Measurements from ENCODE around the gene HM13.
A peak's percentile ranks its signal among the peaks of the same experiment; 100 is the strongest.
"Not testable (repeated sequence)": the region's sequence is repeated elsewhere in the genome, so short reads cannot be mapped to it uniquely, and the experiment has no call there.

The HM13 gene, protein sequence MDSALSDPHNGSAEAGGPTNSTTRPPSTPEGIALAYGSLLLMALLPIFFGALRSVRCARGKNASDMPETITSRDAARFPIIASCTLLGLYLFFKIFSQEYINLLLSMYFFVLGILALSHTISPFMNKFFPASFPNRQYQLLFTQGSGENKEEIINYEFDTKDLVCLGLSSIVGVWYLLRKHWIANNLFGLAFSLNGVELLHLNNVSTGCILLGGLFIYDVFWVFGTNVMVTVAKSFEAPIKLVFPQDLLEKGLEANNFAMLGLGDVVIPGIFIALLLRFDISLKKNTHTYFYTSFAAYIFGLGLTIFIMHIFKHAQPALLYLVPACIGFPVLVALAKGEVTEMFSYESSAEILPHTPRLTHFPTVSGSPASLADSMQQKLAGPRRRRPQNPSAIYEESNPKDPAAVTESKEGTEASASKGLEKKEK

DNA sequence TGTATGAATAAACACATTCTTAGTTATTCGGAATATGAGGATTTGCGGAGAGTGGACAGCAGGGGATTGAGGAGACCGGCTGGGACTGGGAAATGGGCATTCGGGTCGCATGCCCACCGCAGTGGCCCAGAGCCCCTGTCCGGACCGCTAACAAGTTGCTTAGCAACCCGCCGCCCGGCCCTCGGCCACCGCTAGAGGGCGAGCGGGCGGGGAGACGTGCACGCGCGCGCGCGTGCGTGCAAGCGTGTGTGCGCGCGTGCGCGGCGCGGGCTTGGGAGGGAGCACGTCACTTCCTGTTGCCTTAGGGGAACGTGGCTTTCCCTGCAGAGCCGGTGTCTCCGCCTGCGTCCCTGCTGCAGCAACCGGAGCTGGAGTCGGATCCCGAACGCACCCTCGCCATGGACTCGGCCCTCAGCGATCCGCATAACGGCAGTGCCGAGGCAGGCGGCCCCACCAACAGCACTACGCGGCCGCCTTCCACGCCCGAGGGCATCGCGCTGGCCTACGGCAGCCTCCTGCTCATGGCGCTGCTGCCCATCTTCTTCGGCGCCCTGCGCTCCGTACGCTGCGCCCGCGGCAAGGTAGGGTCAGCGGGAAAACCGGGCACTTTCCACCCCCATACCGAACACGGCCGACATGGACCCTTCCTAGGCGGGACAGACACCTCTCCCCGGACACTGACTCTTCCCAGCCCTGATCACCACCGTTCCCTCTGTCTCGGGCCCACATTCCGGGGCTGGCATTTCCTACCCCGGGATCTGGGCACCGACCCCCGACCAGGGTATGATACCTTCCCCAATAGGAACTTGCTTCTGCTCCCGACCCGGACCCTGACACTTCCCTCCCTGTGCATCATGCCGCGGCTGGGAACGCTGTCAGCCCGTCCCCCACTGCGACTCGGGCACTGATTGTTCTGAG, at the start of gene HM13:
Gene HM13 (plus strand): TSS at position 289 of the 918 bp plus-strand sequence. CDS start 110 bp downstream, at position 399.
- peak; percentile 83 for DNase-seq

- not testable (repeated sequence) for DNase-seq
Measured at GRCh38 chr20:31470946-31471345, 43.3 kb upstream of the HM13 start.

GRCh38 chr20:31472395-31473330, 41.6 kb upstream of the HM13 start:
- no peak for DNase-seq

- DNase-seq, result no peak
Measured at GRCh38 chr20:31473331-31474096, 40.7 kb upstream of the HM13 start.

DNA sequence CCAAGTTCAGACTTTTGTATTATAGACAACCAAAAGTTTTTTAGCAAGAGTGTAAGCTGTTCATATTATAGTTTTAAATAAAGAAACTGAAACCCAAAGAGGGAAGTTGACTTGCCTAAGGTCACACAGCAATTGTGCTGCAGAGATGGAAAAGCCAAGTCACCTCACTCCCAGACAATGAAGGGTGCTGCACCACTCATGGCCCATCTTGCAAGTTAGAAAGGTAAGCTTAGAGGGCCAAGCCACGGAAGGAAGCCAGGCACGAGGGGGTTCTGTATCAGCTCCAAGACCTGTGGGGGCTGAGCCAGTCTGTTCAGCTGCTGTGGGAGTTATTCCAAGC, 40.2 kb upstream of the HM13 start:
- DNase-seq, result no peak

DNA sequence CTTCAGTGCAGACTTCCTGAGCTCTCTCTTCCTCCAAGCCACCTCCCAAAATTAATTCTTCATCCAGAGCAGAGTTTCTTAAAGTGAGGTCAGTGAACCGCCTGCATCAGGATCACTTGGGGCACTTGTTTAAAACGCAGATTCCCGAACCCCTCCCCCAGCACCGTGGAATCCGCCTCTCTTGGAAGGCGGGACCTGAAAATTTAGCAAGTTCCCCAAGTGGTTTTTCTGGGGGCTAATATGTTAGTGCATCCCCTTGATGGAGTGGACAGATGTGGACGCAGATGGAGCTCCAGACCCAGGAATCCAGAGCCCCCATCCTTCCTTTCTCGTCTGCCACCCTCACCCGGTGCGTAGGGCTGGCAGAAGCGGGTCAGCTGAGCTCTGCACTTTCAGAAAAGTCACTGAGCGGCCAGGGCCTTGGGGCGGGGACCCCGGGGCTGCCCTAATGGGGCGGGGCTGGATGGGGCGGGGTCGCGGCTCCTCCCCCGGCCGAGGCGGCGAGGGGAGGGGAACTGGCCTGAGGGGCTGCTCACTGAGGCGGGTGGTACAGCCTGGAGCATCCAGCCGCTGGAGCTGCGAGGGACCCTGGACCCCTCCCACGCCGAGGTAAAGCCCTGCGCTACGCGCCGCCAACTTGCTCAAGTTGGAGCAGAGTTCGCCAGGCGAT, 39.3 kb upstream of the HM13 start, which contains the start of the genes DEFB124 and REM1:
Gene DEFB124 (minus strand): TSS at position 370 of the 670 bp plus-strand sequence. CDS start 2,114 bp downstream, outside the sequence.
Gene REM1 (plus strand): TSS at position 531 of the 670 bp plus-strand sequence. CDS start 1,158 bp downstream, outside the sequence.
- no peak for DNase-seq

DNA sequence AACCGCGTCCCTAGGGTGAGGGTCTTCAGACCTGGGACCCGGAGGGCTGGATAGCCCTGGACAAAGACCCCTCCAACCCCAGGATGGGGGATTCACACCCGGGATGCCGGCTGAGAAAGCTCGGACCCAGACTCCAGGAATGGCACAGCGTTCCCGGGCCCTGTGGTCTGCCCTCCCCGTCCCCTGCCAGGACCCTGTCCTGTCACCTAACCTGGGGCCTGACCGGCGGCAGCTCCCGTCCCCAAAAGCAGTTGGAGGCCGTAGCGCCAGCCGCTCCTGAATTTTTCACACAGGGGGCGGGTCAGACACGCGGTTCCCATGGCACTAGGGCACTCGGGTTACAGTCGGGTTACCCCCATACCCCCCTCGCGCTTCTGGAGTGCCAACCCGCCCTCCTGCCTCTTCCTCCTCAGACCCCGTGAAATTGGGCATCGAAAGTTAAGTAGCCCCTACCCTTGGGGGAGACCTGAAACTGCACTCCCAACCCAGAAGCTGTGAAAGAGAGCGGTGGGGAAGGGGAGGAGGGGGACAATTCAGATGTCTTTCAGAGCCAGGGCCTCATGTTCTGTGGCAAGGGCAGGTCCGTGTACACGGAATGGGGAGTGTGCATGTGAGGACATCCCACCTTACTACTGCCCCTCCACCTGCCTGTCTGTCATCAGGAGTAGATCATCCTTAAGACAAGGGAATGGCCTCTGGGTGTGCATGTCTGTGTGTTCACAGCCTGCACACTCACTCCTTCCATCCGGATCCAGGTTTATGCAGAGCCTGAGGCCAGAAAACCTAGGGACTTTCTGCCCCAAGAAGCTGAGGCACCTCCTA, 38.6 kb upstream of the HM13 start:
- DNase-seq, result no peak

- DNase-seq, result no peak
Measured at GRCh38 chr20:31476294-31476585, 38.0 kb upstream of the HM13 start.

- no peak for DNase-seq
Measured at GRCh38 chr20:31476643-31477215, 37.5 kb upstream of the HM13 start.

GRCh38 chr20:31484001-31484400, 30.2 kb upstream of the HM13 start:
- DNase-seq, result no peak

- DNase-seq, result no peak
Measured at GRCh38 chr20:31485450-31486339, 28.5 kb upstream of the HM13 start.

GRCh38 chr20:31488115-31488514, 26.1 kb upstream of the HM13 start:
- no peak for DNase-seq

GRCh38 chr20:31489152-31489551, 25.1 kb upstream of the HM13 start:
- DNase-seq, result no peak

DNA sequence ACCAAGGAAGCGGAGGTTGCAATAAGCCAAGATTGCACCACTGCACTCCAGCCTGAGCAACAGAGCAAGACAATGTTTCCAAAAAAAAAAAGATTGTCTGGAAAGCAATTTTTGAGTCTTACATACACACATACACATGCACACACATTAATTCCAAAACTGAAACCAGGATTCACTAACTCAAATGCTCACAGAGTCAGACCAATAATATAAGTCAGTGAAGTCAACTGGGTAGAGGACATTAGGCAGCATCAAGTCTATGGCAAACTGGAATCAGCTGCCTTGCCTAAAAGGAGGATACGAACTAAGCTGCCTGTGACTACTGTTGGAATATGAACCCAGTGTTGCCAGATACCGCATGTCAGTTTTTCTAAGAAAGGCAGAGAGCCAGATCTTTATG, 23.5 kb upstream of the HM13 start:
- DNase-seq, result no peak

- no peak for DNase-seq
Measured at GRCh38 chr20:31494131-31494530, 20.1 kb upstream of the HM13 start.

DNA sequence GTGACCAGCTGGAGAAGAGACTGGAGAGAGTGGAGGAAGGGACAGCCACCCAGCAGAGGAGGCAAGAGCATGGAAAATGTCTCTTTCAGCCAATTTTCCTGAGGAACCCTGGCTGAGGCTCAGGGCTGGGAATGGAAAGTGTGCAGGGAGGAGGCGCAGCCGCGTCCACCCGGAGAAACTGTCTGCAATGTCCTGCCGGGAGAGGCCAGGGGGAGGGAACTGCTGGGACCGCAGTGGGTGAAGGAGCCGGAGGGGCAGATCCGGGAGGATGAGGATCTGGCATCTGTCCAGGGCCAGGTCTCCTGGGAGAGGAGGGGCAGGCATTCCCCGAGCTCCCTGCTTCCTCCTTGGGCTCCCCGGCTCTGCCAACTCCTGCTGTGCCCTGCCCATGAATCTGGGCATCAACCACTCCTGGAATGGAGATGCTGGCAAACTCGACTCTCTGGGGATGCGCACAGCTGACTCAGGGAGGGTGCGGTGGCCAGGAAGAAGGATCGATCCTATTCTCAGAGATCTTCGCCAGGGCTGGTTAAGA, 17.4 kb upstream of the HM13 start:
- no peak for DNase-seq

GRCh38 chr20:31497838-31498540, 16.3 kb upstream of the HM13 start:
- no peak for DNase-seq

GRCh38 chr20:31500527-31500926, 13.7 kb upstream of the HM13 start:
- no peak for DNase-seq
